Measurements from ENCODE around the gene ITGA2B. TPM values are rescaled to one million over a fixed set of nuclear protein-coding genes. Genes with fewer than 3 reads are reported as not detected.

The ITGA2B gene
- total RNA-seq: 0.11 and 1.2 TPM in 2 replicates

DNA sequence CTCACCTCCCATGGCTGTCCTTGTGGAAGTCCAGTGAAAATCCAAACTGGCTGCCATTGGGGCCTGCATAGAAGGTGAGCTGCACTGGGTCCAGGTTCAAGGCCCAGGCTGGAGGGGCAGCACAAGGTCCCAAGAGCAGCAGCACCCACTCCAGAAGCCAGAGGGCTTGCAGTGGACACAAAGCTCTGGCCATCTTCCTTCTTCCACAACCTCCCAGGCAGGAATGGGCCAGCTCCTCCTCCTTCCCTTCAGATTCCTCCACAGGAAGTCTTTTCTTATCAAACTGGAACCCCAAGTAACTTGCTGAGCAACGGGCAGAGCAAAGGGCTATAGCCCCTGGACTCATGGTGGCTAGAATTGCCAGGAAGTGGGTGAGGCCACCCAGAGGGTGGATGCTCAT lies at the start of gene ITGA2B:
Gene ITGA2B (minus strand): TSS at position 369 of the 400 bp plus-strand sequence. CDS start 176 bp downstream, at position 193.

DNA sequence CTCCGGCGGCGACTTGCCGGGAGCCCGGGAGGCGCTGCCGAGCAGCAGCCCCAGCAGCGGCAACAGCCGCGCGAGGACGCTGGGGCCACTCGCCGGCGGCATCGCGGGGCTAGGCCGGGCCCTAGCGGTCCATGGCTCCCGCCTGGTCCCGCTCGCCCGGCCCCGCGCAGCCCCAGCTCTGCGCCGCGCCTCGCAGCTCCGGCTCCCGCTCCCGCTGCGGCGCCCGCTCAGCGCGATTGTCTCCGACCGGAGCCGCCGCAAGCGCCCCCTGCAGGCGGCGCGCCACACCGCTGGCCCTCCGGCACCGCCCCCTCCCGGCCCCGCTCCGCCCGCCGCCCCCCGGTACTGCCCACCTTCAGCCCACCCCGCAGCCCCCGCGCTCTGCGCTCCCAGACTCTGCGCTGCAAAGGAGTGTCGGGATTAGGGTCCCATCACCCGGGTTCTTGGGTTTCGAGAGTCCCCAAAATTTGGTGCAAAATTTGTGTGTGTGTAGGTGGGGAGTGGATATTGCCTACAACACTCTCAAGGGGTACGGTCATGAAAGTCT lies 25.8 kb downstream of the ITGA2B start, which contains the start of gene FAM171A2:
Gene FAM171A2 (minus strand): TSS at position 241 of the 547 bp plus-strand sequence. CDS start 139 bp downstream, at position 102.

DNA sequence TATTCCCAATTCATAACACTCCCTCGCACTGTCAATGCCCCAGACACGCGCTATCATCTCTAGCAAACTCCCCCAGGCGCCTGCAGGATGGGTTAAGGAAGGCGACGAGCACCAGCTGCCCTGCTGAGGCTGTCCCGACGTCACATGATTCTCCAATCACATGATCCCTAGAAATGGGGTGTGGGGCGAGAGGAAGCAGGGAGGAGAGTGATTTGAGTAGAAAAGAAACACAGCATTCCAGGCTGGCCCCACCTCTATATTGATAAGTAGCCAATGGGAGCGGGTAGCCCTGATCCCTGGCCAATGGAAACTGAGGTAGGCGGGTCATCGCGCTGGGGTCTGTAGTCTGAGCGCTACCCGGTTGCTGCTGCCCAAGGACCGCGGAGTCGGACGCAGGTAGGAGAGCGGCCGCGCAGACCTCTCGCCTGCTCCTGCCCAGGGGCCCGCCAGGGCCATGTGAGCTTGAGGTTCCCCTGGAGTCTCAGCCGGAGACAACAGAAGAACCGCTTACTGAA lies 44.5 kb downstream of the ITGA2B start, which contains the start of gene GRN:
Gene GRN (plus strand): TSS at position 364 of the 515 bp plus-strand sequence. CDS start 3,863 bp downstream, outside the sequence.

DNA sequence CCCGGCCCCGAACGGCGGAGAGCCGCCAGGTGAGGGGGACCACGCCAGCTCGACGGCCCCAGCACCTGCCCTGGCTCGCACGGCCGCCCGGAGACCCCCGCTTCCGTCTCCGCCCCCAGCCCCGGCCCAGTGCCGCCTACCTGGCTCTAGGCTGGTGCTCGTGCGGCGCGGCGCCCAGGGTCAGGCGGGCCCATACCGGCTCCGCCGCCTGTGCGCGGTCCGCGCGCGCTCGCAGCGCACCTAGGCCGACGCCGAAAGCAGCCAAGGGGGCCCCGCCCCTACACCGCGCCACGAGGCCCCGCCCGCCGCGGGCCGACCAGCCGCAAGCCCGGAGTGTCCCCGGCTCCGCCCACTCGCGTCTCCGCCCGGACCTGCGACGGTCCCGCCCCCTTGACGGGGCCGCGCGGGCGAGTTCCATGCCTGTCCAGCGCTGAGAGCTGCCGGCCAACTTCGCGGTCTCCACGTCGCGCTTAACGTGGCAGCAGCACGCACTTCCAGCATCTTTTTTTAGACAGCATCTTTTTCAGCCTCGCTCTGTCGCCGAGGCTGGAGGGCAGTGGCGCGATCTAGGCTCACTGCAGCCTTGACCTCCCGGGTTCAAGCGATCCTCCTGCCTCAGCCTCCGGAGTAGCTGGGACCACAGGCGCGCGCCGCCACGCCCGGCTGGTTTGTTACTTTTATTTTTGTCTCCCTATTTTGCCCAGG lies 64.7 kb downstream of the ITGA2B start, which contains the start of gene SLC25A39:
Gene SLC25A39 (minus strand): TSS at position 253 of the 705 bp plus-strand sequence. CDS start 1,261 bp downstream, outside the sequence.

Small RNA genes within 50 kb of the gene (small RNA-seq; reads per million reads assigned to genes)
- not detected for gene RN7SL258P

Other genes with a start within 250 kb of the ITGA2B start
- 1.5 and 1.6 TPM in 2 replicates for gene HROB, start 247.7 kb downstream of the ITGA2B start, total RNA-seq
- 0.11 TPM in 1 of 2 replicates, not detected in the other for gene ASB16, start 218.9 kb downstream of the ITGA2B start, total RNA-seq
- gene TMUB2, start 202.7 kb downstream of the ITGA2B start, total RNA-seq: 34.3 and 44.4 TPM in 2 replicates
- gene ATXN7L3, start 189.8 kb downstream of the ITGA2B start, total RNA-seq: 56.1 and 60.1 TPM in 2 replicates
- gene UBTF, start 170.0 kb downstream of the ITGA2B start, total RNA-seq: 43.8 and 90.3 TPM in 2 replicates
- gene SLC4A1, start 121.5 kb downstream of the ITGA2B start, total RNA-seq: not detected in 2 replicates
- gene RUNDC3A, start 81.0 kb downstream of the ITGA2B start, total RNA-seq: 0.11 TPM in 1 of 2 replicates, not detected in the other
- 101 and 160 TPM in 2 replicates for gene SLC25A39, start 64.8 kb downstream of the ITGA2B start, total RNA-seq
- 228 and 715 TPM in 2 replicates for gene GRN, start 44.3 kb downstream of the ITGA2B start, total RNA-seq
- gene FAM171A2, start 25.8 kb downstream of the ITGA2B start, total RNA-seq: 2.2 and 4.3 TPM in 2 replicates
- gene GPATCH8, start 113.8 kb upstream of the ITGA2B start, total RNA-seq: 22.6 and 28.7 TPM in 2 replicates
- 11.8 and 13.7 TPM in 2 replicates for gene FZD2, start 167.8 kb upstream of the ITGA2B start, total RNA-seq

Measured in placental epithelial cell (primary cell).